Activated naive CD8-positive, alpha-beta T cell (primary cell): ENCODE results near the gene SMARCC2.
"Not testable (repeated sequence)": the region's sequence is repeated elsewhere in the genome, so short reads cannot be mapped to it uniquely, and the experiment has no call there.

Source experiments
- H3K27ac Mint-ChIP-seq: one replicate; pipeline ENCODE4 v1.8.0; 2021; ENCODE audit warnings: mixed read lengths
- H3K27me3 Mint-ChIP-seq: one replicate; pipeline ENCODE4 v1.8.0; 2021; ENCODE audit warnings: mixed read lengths
- H3K36me3 Mint-ChIP-seq: one replicate; pipeline ENCODE4 v1.8.0; 2021; ENCODE audit warnings: mixed read lengths
- H3K4me1 Mint-ChIP-seq: one replicate; pipeline ENCODE4 v1.8.0; 2021; ENCODE audit warnings: low read depth, mixed read lengths
- H3K4me3 Mint-ChIP-seq: one replicate; pipeline ENCODE4 v1.8.0; 2021; ENCODE audit warnings: mild to moderate bottlenecking, mixed read lengths
- H3K9me3 Mint-ChIP-seq: one replicate; pipeline ENCODE4 v1.8.0; 2021; ENCODE audit warnings: low read depth, mixed read lengths

SMARCC2 gene

GRCh38 chr12:56118688-56119357 is 70.5 kb downstream of the SMARCC2 start:
- peak overlapping the region; percentile 99 for H3K27ac Mint-ChIP-seq
- no peaks in the 10 kb centered on the region for H3K9me3 Mint-ChIP-seq
- no peaks in the 10 kb centered on the region for H3K27me3 Mint-ChIP-seq
- peak overlapping the region; percentile 97 for H3K4me3 Mint-ChIP-seq
- peaks cover 36% of the 10 kb centered on the region for H3K4me1 Mint-ChIP-seq
- H3K36me3 Mint-ChIP-seq = peaks cover 11% of the 10 kb centered on the region

GRCh38 chr12:56117778-56118687 is 71.2 kb downstream of the SMARCC2 start, which contains the start of gene ZC3H10:
Gene ZC3H10 (plus strand): TSS chr12:56118266. CDS start chr12:56120563, 2,297 bp downstream.
- Mint-ChIP-seq H3K9me3 (no peaks in the 10 kb centered on the region), H3K4me1 (peaks cover 33% of the 10 kb centered on the region), H3K4me3 (peak within 1 kb of the TSS; percentile 97), H3K36me3 (peaks cover 13% of the 10 kb centered on the region), H3K27ac (peak within 1 kb of the TSS; percentile 99), H3K27me3 (no peaks in the 10 kb centered on the region)

GRCh38 chr12:56117082-56117706 is 72.1 kb downstream of the SMARCC2 start:
- H3K36me3 Mint-ChIP-seq = peaks cover 15% of the 10 kb centered on the region
- H3K9me3 Mint-ChIP-seq, H3K27me3 Mint-ChIP-seq: not testable (repeated sequence)
- peaks cover 33% of the 10 kb centered on the region for H3K4me1 Mint-ChIP-seq
- peak overlapping the region; percentile 97 for H3K4me3 Mint-ChIP-seq
- peak overlapping the region; percentile 99 for H3K27ac Mint-ChIP-seq

- H3K4me3 Mint-ChIP-seq = peak within 1 kb of the TSS; percentile 97
- H3K27me3 Mint-ChIP-seq = no peaks in the 10 kb centered on the region
- no peaks in the 10 kb centered on the region for H3K9me3 Mint-ChIP-seq
- peaks cover 33% of the 10 kb centered on the region for H3K4me1 Mint-ChIP-seq
- H3K36me3 Mint-ChIP-seq = peaks cover 16% of the 10 kb centered on the region
- peak within 1 kb of the TSS; percentile 99 for H3K27ac Mint-ChIP-seq
Measured at GRCh38 chr12:56116267-56117081, 72.8 kb downstream of the SMARCC2 start, which contains the start of gene RPL41. Gene RPL41 (plus strand): TSS chr12:56116633.

- Mint-ChIP-seq H3K9me3 (no peaks in the 10 kb centered on the region), H3K4me1 (peaks cover 33% of the 10 kb centered on the region), H3K36me3 (peaks cover 22% of the 10 kb centered on the region), H3K27ac (peak overlapping the region; percentile 99), H3K4me3 (peak overlapping the region; percentile 97), H3K27me3 (no peaks in the 10 kb centered on the region)
Measured at GRCh38 chr12:56115329-56115728, 74.0 kb downstream of the SMARCC2 start.

GRCh38 chr12:56114084-56114483 is 75.2 kb downstream of the SMARCC2 start:
- H3K4me1 Mint-ChIP-seq = peaks cover 20% of the 10 kb centered on the region
- H3K27ac Mint-ChIP-seq = peak overlapping the region; percentile 58
- no peaks in the 10 kb centered on the region for H3K27me3 Mint-ChIP-seq
- no peaks in the 10 kb centered on the region for H3K9me3 Mint-ChIP-seq
- H3K4me3 Mint-ChIP-seq = no peak overlapping the region
- peaks cover 23% of the 10 kb centered on the region for H3K36me3 Mint-ChIP-seq
